Stimulated activated effector memory CD8-positive, alpha-beta T cell treated with anti-CD3 and anti-CD28 coated beads, Interleukin-12 subunit alpha, Interleukin-12 subunit beta, amount 100 ng/mL, for 72 hours (primary cell): ENCODE data around the gene SLC1A4.
"Not testable (repeated sequence)": the region's sequence is repeated elsewhere in the genome, so short reads cannot be mapped to it uniquely, and the experiment has no call there.

Source experiments
- ATAC-seq: fragments of 150-1000 bp; cut with Tn5 transposase; 2 replicates; pipeline ENCODE4 v1.10.0; 2021
- DNase-seq, 2 donors: peaks; one replicate each; pipeline ENCODE4 v3.0.0; 2021 to 2022; ENCODE audit warnings: low spot score in 2 of 2
- H3K27ac Mint-ChIP-seq: one replicate; pipeline ENCODE4 v1.8.0; 2022; ENCODE audit warnings: mild to moderate bottlenecking, mixed read lengths
- H3K36me3 Mint-ChIP-seq: one replicate; pipeline ENCODE4 v1.8.0; 2022; ENCODE audit warnings: mild to moderate bottlenecking, mixed read lengths
- H3K4me1 Mint-ChIP-seq: one replicate; pipeline ENCODE4 v1.8.0; 2022; ENCODE audit warnings: mixed read lengths
- H3K4me3 Mint-ChIP-seq: one replicate; pipeline ENCODE4 v1.8.0; 2022; ENCODE audit warnings: mild to moderate bottlenecking, mixed read lengths
- H3K9me3 Mint-ChIP-seq: one replicate; pipeline ENCODE4 v1.8.0; 2022; ENCODE audit warnings: mixed read lengths

The SLC1A4 gene

DNA sequence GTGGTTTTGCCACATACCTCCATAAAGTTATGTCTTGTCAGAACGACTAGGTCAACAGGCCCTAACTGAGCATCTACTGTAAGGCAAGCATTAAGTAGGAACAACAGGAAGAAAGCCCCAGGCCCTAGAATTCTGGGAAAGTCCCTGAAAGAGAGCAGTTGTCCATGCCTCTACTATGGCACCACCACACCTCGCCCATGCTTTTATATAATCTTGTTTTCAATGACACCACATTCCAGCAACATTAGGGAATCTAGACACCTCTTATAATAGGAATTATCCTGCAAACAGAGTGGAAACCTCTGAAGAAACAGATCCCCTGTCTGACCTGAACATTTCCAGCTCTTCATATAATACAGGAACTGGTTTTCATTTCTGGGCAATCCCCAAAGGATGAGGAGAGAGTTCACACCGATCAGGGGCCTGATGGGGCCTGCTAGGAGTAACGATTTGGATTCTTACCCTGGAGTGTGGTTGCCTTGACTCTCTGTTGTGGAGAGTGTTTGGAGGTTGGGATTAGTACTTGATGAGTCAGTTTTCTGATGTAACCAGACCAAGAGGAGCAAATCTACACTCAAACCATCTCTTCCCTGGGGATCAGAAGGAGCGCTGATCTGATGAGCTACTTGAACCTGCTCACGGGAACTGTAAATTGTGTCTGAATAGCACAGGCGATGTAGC lies 35.1 kb downstream of the SLC1A4 start:
- DNase-seq (no peak), ATAC-seq (no peak)
- no peak overlapping the region for H3K27ac Mint-ChIP-seq
- no peak overlapping the region for H3K4me3 Mint-ChIP-seq
- no peaks in the 10 kb centered on the region for H3K4me1 Mint-ChIP-seq
- H3K9me3 Mint-ChIP-seq: no peaks in the 10 kb centered on the region
- H3K36me3 Mint-ChIP-seq: peaks cover 24% of the 10 kb centered on the region

DNA sequence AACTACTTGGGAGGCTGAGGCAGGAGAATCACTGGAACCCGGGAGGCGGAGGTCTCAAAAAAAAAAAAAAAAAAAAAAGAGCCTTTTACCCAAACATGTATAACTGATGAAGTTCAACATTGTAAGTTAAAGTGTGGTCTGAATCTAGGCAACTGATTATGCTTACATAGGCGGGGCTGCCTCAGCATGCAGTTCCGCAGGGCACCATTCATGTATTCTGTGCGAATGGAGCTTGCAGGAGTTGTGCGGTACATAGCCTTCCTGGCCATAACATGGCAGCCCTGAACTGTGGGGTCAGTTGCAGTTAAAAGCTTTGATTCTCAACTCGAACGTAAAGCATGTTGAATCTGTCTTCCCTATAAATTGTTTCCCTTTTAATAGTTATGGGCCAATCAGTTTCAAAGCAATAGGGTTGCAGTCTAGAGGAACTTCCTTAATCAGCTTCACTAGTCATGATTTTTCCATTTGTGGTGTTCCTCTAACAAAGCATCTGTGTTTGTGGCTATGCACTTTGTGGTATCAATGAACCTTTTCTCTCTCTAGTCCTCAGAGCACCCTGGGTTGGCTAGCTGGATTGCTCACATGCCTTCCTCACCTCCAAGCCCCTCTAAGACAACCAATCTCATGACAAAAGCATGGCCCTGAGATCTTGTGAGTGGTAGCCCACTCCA lies 36.4 kb downstream of the SLC1A4 start:
- Mint-ChIP-seq H3K4me3 (no peak overlapping the region), H3K27ac (no peak overlapping the region), H3K36me3 (peaks cover 16% of the 10 kb centered on the region), H3K4me1 (peaks cover 2% of the 10 kb centered on the region), H3K9me3 (no peaks in the 10 kb centered on the region)
- DNase-seq (no peak), ATAC-seq (no peak)

DNA sequence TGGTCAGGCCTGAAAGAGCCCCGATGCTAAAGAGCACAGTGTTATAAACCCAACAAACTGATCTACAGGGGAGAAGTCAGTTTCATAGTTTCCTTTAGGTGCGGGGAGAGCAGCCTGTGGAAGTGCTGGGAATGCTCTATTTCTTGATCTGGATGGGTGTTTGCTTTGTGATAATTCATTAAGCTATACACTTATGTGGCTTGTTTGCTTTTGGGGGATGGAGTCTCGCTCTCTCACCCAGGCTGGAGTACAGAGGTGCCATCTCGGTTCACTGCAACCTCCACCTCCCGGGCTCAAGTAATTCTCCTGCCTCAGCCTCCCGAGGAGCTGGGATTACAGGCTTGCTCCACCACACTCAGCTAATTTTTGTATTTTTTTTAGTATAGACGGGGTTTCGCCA lies 37.0 kb downstream of the SLC1A4 start:
- H3K27ac Mint-ChIP-seq: no peak overlapping the region

DNA sequence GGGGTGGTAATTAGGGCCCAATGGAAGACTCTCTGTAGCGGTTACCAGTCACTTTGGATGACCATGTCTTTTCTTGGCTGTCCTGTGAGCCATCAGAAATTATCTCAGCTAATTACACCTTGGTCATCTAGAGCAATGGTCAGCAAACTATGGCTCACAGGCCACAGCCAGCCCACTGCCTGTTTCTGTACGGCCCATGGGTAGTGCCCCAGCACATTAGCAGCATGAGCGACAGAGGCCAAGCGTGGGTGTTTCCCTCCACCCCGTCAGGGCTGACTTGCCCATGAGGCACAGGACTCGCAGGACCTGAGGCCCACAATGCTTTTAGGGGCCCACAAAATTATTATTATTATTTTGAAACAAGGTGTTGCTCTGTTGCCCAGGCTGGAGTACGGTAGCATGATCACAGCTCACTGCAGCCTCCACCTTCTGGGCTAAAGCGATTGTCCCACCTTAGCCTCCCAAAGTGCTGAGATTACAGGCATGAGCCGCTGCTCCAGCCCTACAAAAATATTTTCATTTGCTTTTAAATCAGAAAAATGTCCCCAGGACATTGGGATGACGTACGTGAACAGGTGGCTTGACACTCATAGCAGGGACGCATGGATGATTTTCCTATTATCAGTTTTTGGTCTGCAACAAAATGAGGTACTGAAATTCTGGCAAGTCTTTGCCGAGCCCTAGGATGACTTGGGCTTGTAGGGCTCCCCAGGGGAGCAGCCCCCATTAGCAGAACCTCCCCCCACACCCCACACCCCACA lies 37.7 kb downstream of the SLC1A4 start:
- no peak for DNase-seq
- Mint-ChIP-seq H3K36me3 (peaks cover 9% of the 10 kb centered on the region), H3K4me3 (no peak overlapping the region), H3K27ac (no peak overlapping the region), H3K4me1 (peaks cover 15% of the 10 kb centered on the region), H3K9me3 (no peaks in the 10 kb centered on the region)
- ATAC-seq: peak; percentile 28

More for the DNA sequence above, 37.0 kb downstream of the SLC1A4 start:
- ATAC-seq (no peak), DNase-seq (no peak)
- no peak overlapping the region for H3K4me3 Mint-ChIP-seq
- H3K9me3 Mint-ChIP-seq: no peaks in the 10 kb centered on the region
- H3K36me3 Mint-ChIP-seq: peaks cover 16% of the 10 kb centered on the region
- peaks cover 8% of the 10 kb centered on the region for H3K4me1 Mint-ChIP-seq

DNA sequence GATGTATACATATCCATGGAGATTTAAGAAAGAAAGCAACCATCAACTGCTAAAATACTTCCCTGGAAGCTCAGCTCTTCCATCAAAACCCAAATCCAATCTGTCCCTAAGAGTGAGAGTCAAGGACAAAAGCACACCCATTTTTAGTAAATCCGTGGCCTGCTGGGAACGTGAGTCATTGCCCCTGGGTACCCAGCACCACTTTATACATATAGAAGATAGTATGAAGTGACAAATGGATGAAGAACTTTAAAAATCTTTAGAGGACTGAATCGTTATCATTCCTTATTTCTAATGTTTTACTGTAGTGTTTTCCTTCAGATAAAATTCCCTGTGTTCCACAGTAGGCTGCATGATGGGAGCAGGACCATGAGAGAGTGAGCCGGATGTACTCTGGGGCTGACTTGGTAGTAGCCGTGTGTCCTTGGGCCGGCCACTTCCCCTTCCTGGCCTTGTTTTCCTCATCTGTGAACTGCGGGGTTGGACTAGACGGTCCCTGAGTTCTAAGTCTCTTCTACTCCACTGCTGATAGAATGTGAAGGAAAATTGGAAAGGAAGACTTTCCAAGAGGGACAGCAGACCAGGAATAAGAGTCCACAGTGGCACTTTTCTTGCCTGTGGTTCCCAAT lies 38.5 kb downstream of the SLC1A4 start:
- Mint-ChIP-seq H3K36me3 (peaks cover 5% of the 10 kb centered on the region), H3K9me3 (no peaks in the 10 kb centered on the region), H3K4me3 (no peak overlapping the region), H3K4me1 (peaks cover 20% of the 10 kb centered on the region), H3K27ac (no peak overlapping the region)
- ATAC-seq: no peak
- no peak for DNase-seq

DNA sequence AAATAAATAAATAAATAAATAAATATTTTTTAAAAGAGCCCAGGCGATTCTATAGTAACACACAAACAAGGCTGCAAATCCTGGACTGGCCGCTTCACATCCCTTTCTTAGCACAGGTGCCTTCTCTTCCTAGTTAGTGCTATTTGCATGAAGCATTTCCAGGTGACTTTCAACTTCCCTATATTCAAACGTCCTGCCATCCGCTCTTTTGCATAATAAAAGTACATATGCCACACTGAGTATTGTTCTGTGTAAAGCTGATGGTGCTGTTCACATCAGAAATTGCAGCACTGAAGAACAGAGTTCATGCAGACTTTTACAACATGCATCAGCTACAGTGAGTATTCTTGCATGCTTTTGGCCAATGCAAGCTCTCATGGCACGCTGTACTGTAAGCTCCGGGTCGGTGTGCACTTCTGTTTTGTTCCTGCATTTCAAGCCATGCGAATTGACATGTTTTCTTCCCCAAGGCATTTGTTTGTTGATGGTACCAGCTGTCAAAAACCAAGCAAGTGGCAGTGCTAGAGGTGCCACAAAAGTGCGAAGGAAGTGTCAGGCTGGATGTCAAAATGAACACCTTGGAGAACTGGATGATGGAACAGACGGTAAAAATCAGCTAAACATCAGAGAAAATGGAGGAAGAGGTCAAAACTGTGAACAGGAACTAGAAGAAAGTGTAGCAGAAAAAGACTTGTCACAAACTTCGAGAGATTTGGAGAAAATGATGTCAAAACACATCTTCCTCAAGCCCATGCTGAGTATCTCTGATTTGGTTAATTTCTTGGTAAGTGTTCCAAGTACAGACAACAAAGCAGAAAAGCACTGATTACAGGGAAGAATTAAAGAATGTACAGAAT lies 41.5 kb downstream of the SLC1A4 start:
- Mint-ChIP-seq H3K9me3 (no peaks in the 10 kb centered on the region), H3K4me1 (peaks cover 20% of the 10 kb centered on the region), H3K4me3 (no peak overlapping the region), H3K27ac (peak overlapping the region; percentile 8), H3K36me3 (no peaks in the 10 kb centered on the region)
- no peak for ATAC-seq
- DNase-seq: no peak

DNA sequence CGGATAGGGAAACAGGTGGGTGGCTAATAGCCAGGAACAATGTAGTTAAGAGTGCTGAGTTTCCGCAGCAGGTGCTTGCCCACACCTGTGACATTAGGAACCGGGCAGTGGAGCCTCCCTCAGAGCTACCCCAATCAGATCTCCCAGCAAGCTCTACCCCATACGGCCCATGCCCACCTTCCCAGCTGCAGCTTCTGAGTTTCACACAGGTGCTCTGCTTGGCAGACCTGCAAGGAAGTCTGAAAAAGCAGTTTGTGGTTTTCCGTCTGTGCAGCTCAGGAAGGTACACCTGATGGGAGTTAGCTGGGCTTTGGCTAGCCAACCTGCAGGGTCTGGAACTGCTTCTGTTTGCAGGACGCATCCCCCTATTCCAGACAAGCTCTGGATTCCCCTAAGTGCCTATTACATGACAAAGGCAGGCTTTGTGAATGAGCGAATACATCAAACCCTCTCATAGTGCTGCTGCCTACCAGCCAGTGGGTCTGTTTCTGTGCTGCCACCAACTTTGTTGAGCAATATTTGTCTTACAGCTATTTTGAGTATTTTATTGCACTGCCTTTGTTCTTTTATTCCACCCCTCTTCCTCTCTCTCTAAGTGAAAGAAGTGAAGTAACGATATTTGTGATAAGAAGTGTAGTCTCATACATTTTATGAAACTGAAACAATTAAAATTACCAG lies 42.3 kb downstream of the SLC1A4 start:
- H3K4me3 Mint-ChIP-seq: peak overlapping the region; percentile 3

DNA sequence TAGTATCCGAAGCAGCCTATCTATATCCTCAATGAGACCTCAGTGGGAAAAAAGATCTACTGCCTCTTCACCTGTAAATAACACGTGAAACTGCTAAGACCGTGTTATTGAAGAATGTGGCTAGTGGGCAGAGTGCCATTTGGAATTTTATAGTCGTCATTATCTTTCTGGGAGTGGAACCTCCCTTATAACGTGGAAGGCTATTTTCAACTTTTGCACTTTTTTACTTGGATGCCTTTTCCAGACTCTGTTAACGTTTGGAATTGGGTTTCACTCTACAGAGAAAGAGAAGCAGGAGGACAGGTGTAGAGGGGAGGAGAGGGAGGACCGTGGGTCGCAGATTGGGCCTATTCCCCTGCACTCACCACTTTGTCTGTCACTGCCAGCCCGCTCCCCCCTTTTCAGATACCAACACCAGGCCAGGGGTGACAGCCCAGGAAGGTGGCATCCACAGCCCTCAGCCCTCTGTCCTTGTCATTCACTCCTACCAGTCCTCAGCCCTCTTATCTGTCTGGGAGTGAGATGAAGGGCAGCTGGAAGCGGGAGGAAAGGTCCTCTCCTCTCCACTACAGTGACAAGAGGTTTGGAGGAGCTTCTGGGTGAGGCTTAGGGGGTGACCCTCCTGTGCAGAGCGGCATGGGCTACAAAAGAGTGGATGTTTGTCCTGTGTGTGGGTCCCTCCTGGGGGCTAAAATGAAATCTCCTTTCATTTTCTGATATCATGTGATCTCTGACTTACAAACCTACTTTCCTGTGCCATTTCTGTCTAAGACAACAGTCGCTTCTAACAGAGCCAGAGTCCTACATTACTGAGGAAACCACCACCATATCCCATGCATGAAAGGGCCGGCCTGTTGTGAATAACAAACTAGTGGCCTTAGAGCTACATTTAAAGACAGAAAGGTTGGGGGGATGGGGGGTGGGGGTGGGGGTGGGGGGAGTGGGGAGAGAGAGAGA lies 43.1 kb downstream of the SLC1A4 start:
- peaks cover 20% of the 10 kb centered on the region for H3K4me1 Mint-ChIP-seq
- ATAC-seq (no peak), DNase-seq (no peak)
- H3K4me3 Mint-ChIP-seq: peak overlapping the region; percentile 3
- H3K27ac Mint-ChIP-seq: peak overlapping the region; percentile 49
- H3K9me3 Mint-ChIP-seq: no peaks in the 10 kb centered on the region
- H3K36me3 Mint-ChIP-seq: no peaks in the 10 kb centered on the region

More for the DNA sequence above, 42.3 kb downstream of the SLC1A4 start:
- DNase-seq (no peak), ATAC-seq (no peak)
- H3K9me3 Mint-ChIP-seq: no peaks in the 10 kb centered on the region
- peaks cover 20% of the 10 kb centered on the region for H3K4me1 Mint-ChIP-seq
- peak overlapping the region; percentile 49 for H3K27ac Mint-ChIP-seq
- no peaks in the 10 kb centered on the region for H3K36me3 Mint-ChIP-seq

DNA sequence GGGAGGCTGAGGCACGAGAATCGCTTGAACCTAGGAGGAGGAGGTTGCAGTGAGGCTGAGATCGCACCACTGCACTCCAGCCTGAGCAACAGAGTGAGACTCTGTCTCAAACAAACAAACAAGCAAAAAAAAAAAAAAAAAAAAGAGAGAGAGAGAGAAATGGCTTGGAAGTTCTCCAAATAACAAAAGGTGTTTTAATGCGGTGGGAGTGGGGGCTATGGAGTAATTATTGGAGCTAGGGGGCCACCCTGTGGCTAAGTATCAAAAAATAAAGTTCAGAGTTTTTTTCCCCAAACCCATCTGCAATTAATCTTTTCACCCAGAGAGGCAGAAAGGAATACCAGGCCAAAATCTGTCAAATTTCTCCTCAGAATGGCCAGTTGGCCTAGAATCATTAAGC lies 44.0 kb downstream of the SLC1A4 start:
- no peak for ATAC-seq
- no peak overlapping the region for H3K27ac Mint-ChIP-seq
- H3K36me3 Mint-ChIP-seq: no peaks in the 10 kb centered on the region
- H3K4me3 Mint-ChIP-seq: no peak overlapping the region
- no peak for DNase-seq
- no peaks in the 10 kb centered on the region for H3K9me3 Mint-ChIP-seq
- H3K4me1 Mint-ChIP-seq: peaks cover 20% of the 10 kb centered on the region

DNA sequence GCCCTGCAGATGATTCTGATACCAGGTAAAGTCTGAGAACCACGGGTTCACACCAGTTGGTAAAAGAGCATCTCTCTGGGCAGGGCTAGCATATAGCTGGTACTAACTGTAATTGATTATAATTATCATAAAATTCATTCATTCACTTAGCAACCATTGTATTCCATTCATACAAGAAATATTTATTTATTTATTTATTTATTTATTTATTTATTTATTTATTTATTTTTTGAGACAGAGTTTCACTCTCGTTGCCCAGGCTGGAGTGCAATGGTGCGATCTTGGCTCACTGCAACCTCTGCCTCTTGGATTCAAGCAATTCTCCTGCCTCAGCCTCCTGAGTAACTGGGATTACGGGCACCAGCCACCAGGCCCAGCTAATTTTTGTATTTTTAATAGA lies 44.5 kb downstream of the SLC1A4 start:
- H3K36me3 Mint-ChIP-seq, ATAC-seq, H3K4me3 Mint-ChIP-seq, H3K9me3 Mint-ChIP-seq, H3K27ac Mint-ChIP-seq, DNase-seq: not testable (repeated sequence)
- peaks cover 20% of the 10 kb centered on the region for H3K4me1 Mint-ChIP-seq

DNA sequence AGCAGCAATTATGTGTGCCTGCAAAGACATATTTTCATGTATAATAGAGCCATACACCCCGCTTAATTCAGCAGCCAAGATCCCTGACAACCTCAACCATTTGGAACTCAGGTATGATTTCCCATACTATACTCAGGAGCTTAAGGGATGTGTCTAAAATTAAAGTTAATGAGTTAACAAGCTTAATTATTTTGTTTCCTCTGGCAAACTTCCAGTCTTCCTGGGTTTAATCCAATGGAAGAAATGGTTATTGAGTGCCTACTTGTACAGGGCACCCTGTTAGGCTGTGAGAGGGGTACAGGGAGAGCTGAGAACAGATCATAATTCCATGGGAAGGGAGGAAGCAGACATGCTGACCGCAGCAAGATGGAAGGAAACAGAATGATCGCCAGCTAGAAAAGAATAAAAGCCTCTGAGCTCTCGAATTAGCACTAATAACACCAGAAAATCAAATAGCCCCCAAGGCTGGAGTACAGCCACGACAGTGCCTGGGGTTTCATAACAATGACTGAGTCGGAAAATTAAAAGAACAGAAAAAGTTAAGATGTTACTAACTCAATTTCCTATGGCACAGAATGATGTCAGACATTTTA lies 46.2 kb downstream of the SLC1A4 start:
- ATAC-seq (no peak), DNase-seq (no peak)
- H3K9me3 Mint-ChIP-seq: no peaks in the 10 kb centered on the region
- H3K4me3 Mint-ChIP-seq: no peak overlapping the region
- no peaks in the 10 kb centered on the region for H3K36me3 Mint-ChIP-seq
- no peak overlapping the region for H3K27ac Mint-ChIP-seq
- H3K4me1 Mint-ChIP-seq: peaks cover 30% of the 10 kb centered on the region

DNA sequence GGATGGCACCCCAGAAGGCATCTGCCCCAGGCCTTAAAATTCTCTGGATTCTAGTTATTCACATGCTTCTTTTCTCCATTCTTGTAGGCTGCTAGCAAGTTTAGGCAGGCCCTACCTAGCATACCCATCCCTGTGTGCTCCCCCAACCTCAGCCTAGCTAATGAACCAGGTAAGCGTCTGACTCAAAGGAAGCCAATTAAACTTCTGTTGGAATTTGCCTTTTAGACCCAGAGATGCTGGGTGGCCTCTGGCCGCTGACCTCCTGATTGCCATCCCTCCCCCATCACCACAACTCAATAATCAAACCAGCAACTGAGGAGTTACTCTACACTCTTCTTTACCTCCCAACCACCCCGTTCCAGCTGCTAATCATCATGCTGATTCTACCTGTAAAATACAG lies 48.0 kb downstream of the SLC1A4 start:
- peaks cover 5% of the 10 kb centered on the region for H3K36me3 Mint-ChIP-seq
- peaks cover 15% of the 10 kb centered on the region for H3K4me1 Mint-ChIP-seq
- H3K9me3 Mint-ChIP-seq: no peaks in the 10 kb centered on the region
- no peak overlapping the region for H3K27ac Mint-ChIP-seq
- H3K4me3 Mint-ChIP-seq: no peak overlapping the region
- DNase-seq: no peak
- no peak for ATAC-seq

DNA sequence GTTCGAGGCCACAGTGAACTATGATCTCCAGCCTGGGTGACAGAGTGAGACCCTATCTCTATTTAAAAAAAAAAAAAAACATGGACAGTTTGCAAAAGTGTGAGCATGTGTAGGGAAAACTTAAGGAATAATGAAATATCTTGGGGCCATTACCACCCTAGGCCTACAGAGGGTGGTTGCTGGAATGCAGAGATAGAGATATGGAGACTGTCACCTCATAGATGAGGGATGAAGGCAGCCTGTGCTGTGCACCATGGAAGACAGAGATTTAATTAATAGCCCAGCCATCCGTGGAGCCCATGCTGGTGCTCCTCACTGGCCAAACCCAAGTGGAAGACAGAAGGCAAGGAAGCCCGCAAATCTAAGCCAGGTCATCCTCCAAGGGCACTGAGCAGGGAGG lies 50.4 kb downstream of the SLC1A4 start:
- no peak overlapping the region for H3K4me3 Mint-ChIP-seq
- ATAC-seq (no peak), DNase-seq (no peak)
- peaks cover 6% of the 10 kb centered on the region for H3K9me3 Mint-ChIP-seq
- H3K27ac Mint-ChIP-seq: no peak overlapping the region
- peaks cover 12% of the 10 kb centered on the region for H3K4me1 Mint-ChIP-seq
- H3K36me3 Mint-ChIP-seq: peaks cover 5% of the 10 kb centered on the region
